ENCODE data around the gene FGF12.

GRCh38 chr3:192220915-192221314, 506.4 kb downstream of the FGF12 start:
- TF ChIP-seq, protein P1, sequence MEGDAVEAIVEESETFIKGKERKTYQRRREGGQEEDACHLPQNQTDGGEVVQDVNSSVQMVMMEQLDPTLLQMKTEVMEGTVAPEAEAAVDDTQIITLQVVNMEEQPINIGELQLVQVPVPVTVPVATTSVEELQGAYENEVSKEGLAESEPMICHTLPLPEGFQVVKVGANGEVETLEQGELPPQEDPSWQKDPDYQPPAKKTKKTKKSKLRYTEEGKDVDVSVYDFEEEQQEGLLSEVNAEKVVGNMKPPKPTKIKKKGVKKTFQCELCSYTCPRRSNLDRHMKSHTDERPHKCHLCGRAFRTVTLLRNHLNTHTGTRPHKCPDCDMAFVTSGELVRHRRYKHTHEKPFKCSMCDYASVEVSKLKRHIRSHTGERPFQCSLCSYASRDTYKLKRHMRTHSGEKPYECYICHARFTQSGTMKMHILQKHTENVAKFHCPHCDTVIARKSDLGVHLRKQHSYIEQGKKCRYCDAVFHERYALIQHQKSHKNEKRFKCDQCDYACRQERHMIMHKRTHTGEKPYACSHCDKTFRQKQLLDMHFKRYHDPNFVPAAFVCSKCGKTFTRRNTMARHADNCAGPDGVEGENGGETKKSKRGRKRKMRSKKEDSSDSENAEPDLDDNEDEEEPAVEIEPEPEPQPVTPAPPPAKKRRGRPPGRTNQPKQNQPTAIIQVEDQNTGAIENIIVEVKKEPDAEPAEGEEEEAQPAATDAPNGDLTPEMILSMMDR (IDR thresholded peaks at IDR 0.05), result no peak
- TF ChIP-seq POLR2A (IDR thresholded peaks at IDR 0.05), result no peak
